Kasumi-1 (cell line): Measurements from ENCODE around the gene PDE1C.

Experiments
- DNase-seq, 2 experiments: peaks; one replicate each; lab custom pipeline; 2025; lab: John Stamatoyannopoulos, UW

Gene PDE1C

DNA sequence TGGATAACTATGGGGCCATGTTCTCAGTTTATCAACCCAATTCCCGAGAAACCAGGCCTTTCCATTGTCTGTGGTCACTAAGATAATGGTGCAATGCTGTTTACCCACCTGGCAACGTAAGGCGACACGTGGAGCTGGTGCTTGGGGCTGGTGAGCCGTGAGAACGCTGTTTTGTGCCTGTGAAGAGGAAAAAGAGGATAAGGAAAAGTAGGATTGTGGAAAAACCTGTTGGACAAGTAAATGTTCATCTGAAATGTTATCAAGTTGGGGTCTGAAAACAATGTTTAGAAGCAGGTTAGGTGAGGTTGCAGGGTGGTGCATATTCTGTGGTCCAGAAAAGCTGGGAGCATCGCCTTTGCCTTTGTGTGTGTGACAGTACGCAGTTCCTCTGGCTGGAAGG lies 294.7 kb downstream of the PDE1C start:
- DNase-seq, result no peak

GRCh38 chr7:31772211-31772610 lies 298.0 kb downstream of the PDE1C start:
- DNase-seq, result no peak

- DNase-seq, result no peak
Measured at GRCh38 chr7:31767686-31768358, 302.4 kb downstream of the PDE1C start.

- no peak for DNase-seq
Measured at GRCh38 chr7:31764462-31764861, 305.7 kb downstream of the PDE1C start.

DNA sequence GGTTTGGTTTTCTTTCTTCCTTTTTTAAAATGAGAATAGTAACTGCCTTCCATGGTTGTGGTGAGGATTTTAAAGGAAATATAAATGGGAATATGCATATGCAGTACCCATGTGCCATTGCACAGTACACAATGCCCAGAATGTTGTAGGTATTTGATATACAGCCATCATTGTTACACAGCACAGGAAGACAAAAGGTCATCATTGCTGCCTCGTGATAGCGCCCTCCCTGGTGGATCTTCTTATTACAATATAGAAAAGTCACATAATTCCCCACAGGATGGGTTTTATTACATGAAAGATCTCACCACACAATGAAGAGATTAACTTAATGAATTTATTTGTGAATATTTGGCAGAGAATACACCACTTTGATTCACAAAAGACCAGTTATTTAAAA lies 306.7 kb downstream of the PDE1C start:
- no peak for DNase-seq

DNA sequence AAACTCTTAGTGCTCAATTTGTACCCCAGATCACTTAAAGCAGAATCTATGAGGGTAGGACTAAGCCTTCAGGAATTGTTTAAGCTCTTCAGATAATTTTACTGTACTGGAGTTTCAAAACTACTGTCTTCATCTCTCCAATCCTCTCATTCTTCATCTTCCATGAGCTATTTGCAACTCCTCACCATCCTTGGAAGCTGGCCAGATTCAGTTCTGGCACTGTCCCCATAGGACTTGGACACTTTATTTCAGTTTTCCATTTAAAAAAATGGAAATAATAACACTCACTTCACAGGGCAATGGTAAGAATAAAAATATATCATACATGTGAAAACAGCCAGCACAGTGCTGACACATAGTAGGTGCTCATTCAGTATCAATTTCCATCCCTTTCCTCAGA lies 308.6 kb downstream of the PDE1C start:
- DNase-seq, result no peak

- DNase-seq, result no peak
Measured at GRCh38 chr7:31758755-31759154, 311.5 kb downstream of the PDE1C start.

- no peak for DNase-seq
Measured at GRCh38 chr7:31751726-31752125, 318.5 kb downstream of the PDE1C start.

- no peak for DNase-seq
Measured at GRCh38 chr7:31748084-31748483, 322.1 kb downstream of the PDE1C start.

DNA sequence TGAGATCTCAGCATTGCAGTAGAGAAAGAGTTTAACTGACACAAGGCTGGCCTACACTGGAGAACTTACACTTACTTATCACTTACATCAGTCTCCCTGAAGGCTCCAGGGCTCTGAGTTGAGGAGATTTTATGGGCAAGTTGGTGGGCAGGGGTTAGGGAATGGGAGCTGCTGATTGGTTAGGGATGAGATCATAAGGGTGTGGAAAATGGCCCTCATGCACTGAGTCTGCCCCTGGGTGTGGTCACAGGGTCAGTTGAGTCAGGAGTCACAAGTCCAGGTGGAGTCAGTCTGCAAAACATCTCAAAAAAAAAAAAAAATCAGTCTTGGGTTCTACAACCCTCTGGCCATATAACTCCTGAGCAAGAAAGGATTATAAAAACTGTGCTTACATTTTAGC lies 322.7 kb downstream of the PDE1C start:
- DNase-seq, result no peak

DNA sequence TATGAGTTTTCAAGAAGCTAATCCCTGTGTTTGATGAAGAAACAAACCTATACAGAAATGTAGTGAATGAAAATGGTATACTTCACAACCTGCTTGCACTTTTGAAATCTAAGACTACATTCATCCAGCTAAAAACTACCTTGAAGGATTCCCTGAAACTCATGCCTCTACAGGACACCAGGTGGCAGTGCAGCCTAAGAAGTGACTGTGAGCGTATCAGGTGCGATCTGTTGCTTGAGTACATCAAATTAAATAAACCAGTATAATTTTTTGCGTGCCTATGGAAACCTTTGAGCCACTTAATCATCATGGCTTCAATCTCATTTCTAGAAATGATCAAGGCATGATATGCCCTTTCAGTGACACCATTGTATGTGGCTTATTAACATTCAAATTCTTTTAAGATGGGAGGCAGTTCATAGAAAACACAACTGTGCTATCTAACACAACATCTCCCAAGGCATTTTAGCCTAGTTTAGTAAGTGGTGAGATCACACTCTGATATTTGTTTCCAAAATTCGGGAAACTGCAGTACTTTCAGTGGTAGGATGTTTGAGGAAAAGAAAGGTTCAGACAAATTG lies 325.8 kb downstream of the PDE1C start:
- DNase-seq, result peak; percentile 92 to 95

DNA sequence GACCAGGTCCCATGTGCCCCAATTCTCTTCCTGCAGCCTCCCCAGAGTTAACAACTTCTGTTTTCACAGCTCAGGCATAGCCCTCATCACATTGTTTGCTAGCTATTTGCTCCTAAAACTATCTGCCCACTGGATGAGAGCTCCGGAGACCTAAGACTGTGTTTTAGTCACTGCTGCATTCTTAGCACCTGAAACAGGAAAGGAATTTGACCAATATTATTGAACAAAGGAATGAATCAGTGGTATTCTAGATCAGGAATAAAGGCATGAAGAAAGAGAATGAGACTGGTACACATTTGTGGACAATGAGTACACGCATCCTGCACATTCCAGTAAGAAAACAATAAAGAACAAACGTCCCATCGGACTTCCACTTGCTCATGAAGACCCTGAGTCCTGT lies 328.4 kb downstream of the PDE1C start:
- DNase-seq, result no peak

- peak; percentile 73 to 88 for DNase-seq
Measured at GRCh38 chr7:31735991-31736982, 333.9 kb downstream of the PDE1C start.

DNA sequence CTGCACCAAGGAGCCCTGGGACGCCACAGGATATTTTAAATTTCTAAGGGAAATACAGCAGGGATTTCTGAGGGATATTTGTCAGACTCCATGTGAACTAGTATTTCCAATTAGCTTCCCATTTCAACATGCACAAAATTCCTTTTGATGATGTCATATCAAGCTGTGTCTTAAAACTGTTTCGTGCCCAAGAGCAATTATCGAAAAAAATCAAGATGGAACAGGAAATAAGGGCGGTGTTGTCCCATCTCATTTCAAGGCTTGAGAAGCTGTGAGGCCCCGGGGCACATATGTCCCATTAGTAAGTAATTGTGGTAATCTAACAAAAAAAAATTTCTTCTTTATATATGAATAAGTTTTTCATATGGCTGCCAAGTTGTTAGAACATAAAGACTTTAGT lies 335.8 kb downstream of the PDE1C start:
- DNase-seq, result no peak

- DNase-seq, result peak; percentile 23 to 40
Measured at GRCh38 chr7:31729195-31729804, 340.9 kb downstream of the PDE1C start.

- no peak for DNase-seq
Measured at GRCh38 chr7:31724696-31725095, 345.5 kb downstream of the PDE1C start.

DNA sequence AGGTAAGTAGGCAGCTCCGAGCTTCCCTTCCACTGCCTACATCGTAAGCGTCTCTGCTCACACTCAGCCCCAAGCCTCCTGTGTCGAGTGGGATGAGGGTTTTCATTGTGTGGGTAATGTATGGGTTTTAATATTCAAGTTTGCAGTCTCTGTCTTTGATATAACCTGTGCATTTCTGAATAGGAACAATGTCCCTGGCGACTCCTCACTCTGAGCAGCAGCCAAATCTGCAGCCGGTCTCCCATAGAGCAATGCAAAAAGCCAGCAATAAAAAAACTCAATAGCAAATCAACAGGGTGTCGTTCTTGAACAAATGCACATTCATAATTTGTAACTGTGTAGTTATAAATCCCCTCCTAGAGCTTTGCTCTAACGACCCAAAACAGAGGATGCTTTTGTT lies 349.8 kb downstream of the PDE1C start:
- no peak for DNase-seq

- DNase-seq, result no peak
Measured at GRCh38 chr7:31716355-31716754, 353.9 kb downstream of the PDE1C start.

DNA sequence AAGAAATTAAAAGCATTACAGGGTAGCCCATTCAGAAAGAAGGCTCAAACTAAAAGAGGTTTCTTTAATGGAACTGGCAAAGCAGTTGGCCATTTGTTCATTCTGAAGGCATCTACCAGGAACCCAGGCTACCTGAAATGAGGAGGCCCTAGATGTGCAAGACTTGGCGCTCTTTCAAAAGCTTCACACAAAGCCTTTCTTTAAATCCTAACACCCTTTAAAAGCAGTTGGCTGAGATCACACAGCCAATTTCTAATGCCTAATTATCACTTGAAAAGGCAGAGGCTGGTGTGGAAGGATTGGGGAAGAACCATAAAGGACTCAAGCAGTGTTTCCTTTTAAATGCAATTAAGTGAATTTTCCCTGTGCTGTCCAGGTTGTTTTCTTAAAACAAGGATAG lies 360.0 kb downstream of the PDE1C start:
- no peak for DNase-seq

DNA sequence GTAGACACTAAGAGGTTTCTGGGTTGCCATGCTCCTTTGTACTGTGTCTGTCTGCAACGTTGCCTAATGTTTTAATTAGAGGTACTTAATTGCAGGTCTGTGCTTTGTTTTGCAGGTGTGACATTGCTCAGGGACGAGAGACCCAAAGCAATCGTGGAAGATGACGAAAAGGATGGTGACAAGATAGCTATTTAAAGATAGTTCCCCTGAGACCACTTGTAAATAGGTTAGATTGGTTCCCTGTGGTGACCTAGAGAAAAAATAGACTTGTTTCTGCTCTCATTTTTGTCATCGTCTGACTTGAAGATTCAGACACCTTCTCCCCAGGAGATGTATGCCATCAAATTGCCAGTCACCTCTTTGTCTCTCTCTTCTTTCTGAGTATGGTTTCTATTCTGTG lies 363.1 kb downstream of the PDE1C start:
- DNase-seq, result no peak

- DNase-seq, result no peak
Measured at GRCh38 chr7:31705377-31705776, 364.8 kb downstream of the PDE1C start.

DNA sequence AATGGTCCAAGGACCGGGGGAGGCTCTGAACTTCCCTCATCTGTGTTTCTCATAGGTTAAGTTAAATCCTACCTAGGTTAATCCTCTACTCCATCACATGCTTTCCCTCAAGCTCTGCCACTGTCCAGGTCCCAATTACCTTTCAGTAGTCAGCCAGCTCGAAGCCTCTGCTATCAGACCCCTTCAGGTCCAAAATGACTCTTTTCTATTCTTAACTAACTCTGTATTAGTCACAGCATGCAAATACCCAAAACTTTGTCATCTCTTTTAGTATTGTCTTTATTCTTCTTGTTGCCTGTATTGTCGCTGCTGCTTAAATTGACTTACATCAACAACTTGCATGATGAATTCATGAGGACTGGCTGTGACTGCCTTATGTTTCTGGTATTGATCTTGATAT lies 367.9 kb downstream of the PDE1C start:
- no peak for DNase-seq
